ENCODE data around the gene DNAJB1.

- TF ChIP-seq CTCF (IDR thresholded peaks at IDR 0.05) (no peak), POLR2A (IDR thresholded peaks at IDR 0.05) (no peak)
These were observed 40.3 kb upstream of the DNAJB1 start for GRCh38 chr19:14558370-14559066.

All from testis (tissue), 2 donors.